SK-N-SH treated with all-trans-retinoic acid at 6 μM for 48 hours (cell line): ENCODE results near the gene STK32A.
A peak's percentile ranks its signal among the peaks of the same experiment; 100 is the strongest.

Experiments used
- CSDC2 ChIP-seq: fragments of 250-450 bp; sonication (Bioruptor Pico); IDR thresholded peaks from 2 replicates; pipeline ENCODE4 v1.5.0; 2020; ENCODE audit warnings: mild to moderate bottlenecking, moderate library complexity
- OSR1 ChIP-seq: fragments of 250-450 bp; sonication (Bioruptor Pico); IDR thresholded peaks from 2 replicates; pipeline ENCODE4 v1.8.0; 2022; ENCODE audit warnings: moderate library complexity, mild to moderate bottlenecking, inconsistent platforms
- PPARA ChIP-seq: fragments of 250-450 bp; sonication (Bioruptor Pico); IDR thresholded peaks from 2 replicates; pipeline ENCODE4 v1.5.0; 2020; ENCODE audit warnings: mild to moderate bottlenecking, borderline replicate concordance
- RARB ChIP-seq: fragments of 250-450 bp; sonication (Bioruptor Pico); IDR thresholded peaks from 2 replicates; pipeline ENCODE4 v1.8.0; 2021; ENCODE audit warnings: mild to moderate bottlenecking, moderate library complexity
- ZC3H10 ChIP-seq: fragments of 250-450 bp; sonication (Bioruptor Pico); IDR thresholded peaks from 2 replicates; pipeline ENCODE4 v1.5.1; 2021; ENCODE audit warnings: mild to moderate bottlenecking, moderate library complexity
- ZFP3 ChIP-seq: fragments of 250-450 bp; sonication (Bioruptor Pico); IDR thresholded peaks from 2 replicates; pipeline ENCODE4 v1.5.0; 2020; ENCODE audit warnings: mild to moderate bottlenecking, moderate library complexity
- ZFP30 ChIP-seq: fragments of 450-650 bp; formaldehyde crosslinking; IDR thresholded peaks from 2 replicates; pipeline ENCODE4 v1.5.0; 2022; ENCODE audit warnings: mild to moderate bottlenecking, moderate library complexity
- TF ChIP-seq, protein P1 (sequence below): fragments of 250-450 bp; sonication (Bioruptor Pico); IDR thresholded peaks from 2 replicates; pipeline ENCODE4 v1.5.1; 2020; ENCODE audit warnings: low read depth, mild to moderate bottlenecking, moderate library complexity
- TF ChIP-seq, protein P2 (sequence below): fragments of 250-450 bp; sonication (Bioruptor Pico); IDR thresholded peaks from 2 replicates; pipeline ENCODE4 v1.5.1; 2021; ENCODE audit warnings: mild to moderate bottlenecking, moderate library complexity
- TF ChIP-seq, protein P3 (sequence below): fragments of 250-450 bp; sonication (Bioruptor Pico); IDR thresholded peaks from 2 replicates; pipeline ENCODE4 v1.8.0; 2021; ENCODE audit warnings: low read depth, mild to moderate bottlenecking, moderate library complexity, borderline replicate concordance
- TF ChIP-seq, protein P4 (sequence below): fragments of 250-450 bp; sonication (Bioruptor Pico); IDR thresholded peaks from 2 replicates; pipeline ENCODE4 v1.8.0; 2020; ENCODE audit warnings: mild to moderate bottlenecking, moderate library complexity, borderline replicate concordance

DNA sequence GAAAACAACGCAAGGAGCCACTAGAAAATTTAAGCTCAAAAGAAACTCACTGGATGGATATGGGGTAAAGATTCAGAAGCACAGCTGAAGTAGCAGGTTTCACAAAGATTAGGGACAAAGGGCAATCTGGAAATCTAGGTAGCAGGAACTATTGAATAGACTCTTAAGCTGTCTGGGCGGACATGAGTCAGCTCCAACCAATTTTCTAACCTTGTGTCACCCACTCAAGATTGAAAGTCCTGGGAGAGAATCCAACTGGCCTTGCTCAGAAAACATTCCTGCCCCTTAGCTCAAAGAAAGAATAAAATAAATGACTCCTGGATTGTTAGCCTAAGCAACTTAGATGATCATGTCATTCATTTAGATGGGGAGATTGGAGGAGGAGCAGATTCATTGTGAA is 69.2 kb downstream of the STK32A start:
- TF ChIP-seq ZFP3 (0 out of 2 replicates have a peak, but pooled peaks have one; percentile 23), RARB (CRISPR knock-in tag) (no peak), ZFP30 (no peak), PPARA (CRISPR knock-in tag) (no peak), CSDC2 (CRISPR knock-in tag) (no peak), ZC3H10 (CRISPR knock-in tag) (no peak), OSR1 (CRISPR knock-in tag) (no peak)
- TF ChIP-seq, protein P1, sequence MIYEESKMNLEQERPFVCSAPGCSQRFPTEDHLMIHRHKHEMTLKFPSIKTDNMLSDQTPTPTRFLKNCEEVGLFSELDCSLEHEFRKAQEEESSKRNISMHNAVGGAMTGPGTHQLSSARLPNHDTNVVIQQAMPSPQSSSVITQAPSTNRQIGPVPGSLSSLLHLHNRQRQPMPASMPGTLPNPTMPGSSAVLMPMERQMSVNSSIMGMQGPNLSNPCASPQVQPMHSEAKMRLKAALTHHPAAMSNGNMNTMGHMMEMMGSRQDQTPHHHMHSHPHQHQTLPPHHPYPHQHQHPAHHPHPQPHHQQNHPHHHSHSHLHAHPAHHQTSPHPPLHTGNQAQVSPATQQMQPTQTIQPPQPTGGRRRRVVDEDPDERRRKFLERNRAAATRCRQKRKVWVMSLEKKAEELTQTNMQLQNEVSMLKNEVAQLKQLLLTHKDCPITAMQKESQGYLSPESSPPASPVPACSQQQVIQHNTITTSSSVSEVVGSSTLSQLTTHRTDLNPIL (CRISPR knock-in tag), result no peak
- TF ChIP-seq, protein P2, sequence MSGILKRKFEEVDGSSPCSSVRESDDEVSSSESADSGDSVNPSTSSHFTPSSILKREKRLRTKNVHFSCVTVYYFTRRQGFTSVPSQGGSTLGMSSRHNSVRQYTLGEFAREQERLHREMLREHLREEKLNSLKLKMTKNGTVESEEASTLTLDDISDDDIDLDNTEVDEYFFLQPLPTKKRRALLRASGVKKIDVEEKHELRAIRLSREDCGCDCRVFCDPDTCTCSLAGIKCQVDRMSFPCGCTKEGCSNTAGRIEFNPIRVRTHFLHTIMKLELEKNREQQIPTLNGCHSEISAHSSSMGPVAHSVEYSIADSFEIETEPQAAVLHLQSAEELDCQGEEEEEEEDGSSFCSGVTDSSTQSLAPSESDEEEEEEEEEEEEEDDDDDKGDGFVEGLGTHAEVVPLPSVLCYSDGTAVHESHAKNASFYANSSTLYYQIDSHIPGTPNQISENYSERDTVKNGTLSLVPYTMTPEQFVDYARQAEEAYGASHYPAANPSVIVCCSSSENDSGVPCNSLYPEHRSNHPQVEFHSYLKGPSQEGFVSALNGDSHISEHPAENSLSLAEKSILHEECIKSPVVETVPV (CRISPR knock-in tag), result no peak
- TF ChIP-seq, protein P3, sequence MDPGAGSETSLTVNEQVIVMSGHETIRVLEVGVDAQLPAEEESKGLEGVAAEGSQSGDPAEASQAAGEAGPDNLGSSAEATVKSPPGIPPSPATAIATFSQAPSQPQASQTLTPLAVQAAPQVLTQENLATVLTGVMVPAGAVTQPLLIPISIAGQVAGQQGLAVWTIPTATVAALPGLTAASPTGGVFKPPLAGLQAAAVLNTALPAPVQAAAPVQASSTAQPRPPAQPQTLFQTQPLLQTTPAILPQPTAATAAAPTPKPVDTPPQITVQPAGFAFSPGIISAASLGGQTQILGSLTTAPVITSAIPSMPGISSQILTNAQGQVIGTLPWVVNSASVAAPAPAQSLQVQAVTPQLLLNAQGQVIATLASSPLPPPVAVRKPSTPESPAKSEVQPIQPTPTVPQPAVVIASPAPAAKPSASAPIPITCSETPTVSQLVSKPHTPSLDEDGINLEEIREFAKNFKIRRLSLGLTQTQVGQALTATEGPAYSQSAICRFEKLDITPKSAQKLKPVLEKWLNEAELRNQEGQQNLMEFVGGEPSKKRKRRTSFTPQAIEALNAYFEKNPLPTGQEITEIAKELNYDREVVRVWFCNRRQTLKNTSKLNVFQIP (CRISPR knock-in tag), result no peak
- TF ChIP-seq, protein P4, sequence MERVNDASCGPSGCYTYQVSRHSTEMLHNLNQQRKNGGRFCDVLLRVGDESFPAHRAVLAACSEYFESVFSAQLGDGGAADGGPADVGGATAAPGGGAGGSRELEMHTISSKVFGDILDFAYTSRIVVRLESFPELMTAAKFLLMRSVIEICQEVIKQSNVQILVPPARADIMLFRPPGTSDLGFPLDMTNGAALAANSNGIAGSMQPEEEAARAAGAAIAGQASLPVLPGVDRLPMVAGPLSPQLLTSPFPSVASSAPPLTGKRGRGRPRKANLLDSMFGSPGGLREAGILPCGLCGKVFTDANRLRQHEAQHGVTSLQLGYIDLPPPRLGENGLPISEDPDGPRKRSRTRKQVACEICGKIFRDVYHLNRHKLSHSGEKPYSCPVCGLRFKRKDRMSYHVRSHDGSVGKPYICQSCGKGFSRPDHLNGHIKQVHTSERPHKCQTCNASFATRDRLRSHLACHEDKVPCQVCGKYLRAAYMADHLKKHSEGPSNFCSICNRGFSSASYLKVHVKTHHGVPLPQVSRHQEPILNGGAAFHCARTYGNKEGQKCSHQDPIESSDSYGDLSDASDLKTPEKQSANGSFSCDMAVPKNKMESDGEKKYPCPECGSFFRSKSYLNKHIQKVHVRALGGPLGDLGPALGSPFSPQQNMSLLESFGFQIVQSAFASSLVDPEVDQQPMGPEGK, result no peak
